CD4-positive, alpha-beta T cell treated with Interferon gamma for 1 hour (primary cell): ENCODE measurements around the gene ARID4B.

ENCODE experiments used
- DNase-seq: peaks from one replicate; pipeline ENCODE4 v3.0.0-alpha.2; 2020

The ARID4B gene

GRCh38 chr1:235124111-235124510, 203.9 kb downstream of the ARID4B start:
- DNase-seq, result no peak

GRCh38 chr1:235122348-235122747, 205.6 kb downstream of the ARID4B start:
- DNase-seq, result no peak
